GM23248 (cell line): Measurements from ENCODE around the gene LUZP2. TPM values are rescaled to one million over a fixed set of nuclear protein-coding genes. Genes with fewer than 3 reads are reported as not detected.

ENCODE experiments used
- DNase-seq: peaks from one replicate; pipeline ENCODE4 v3.0.0-alpha.2; 2015
- H2AFZ ChIP-seq: fragments of 200-600 bp; sonication (generic); 2 replicates; pipeline ENCODE4 v1.6.1; 2016; ENCODE audit warnings: antibody characterized with exemption
- H3F3A ChIP-seq: fragments of 200-600 bp; sonication (generic); 2 replicates; pipeline ENCODE4 v1.6.1; 2016; ENCODE audit warnings: mild to moderate bottlenecking, antibody characterized with exemption, mixed run types; ENCODE audit not compliant: insufficient read depth
- H3K27ac ChIP-seq: fragments of 200-600 bp; sonication (generic); 2 replicates; pipeline ENCODE4 v1.5.1; 2016; ENCODE audit warnings: mild to moderate bottlenecking
- H3K27me3 ChIP-seq: fragments of 200-600 bp; sonication (generic); replicated peaks from 2 replicates; pipeline ENCODE4 v1.6.1; 2016; ENCODE audit warnings: mild to moderate bottlenecking; ENCODE audit not compliant: insufficient read depth
- H3K36me3 ChIP-seq: fragments of 200-600 bp; sonication (generic); 2 replicates; pipeline ENCODE4 v1.6.1; 2016; ENCODE audit warnings: low read depth, mild to moderate bottlenecking
- H3K4me1 ChIP-seq: fragments of 200-600 bp; sonication (generic); 2 replicates; pipeline ENCODE4 v1.6.1; 2016; ENCODE audit warnings: mild to moderate bottlenecking; ENCODE audit not compliant: insufficient read depth
- H3K4me2 ChIP-seq: fragments of 200-600 bp; sonication (generic); one replicate; pipeline ENCODE4 v1.6.1; 2016; ENCODE audit warnings: mild to moderate bottlenecking; ENCODE audit not compliant: unreplicated experiment
- H3K4me3 ChIP-seq: fragments of 200-600 bp; sonication (generic); 2 replicates; pipeline ENCODE4 v1.5.1; 2016; ENCODE audit warnings: mild to moderate bottlenecking
- H3K79me2 ChIP-seq: fragments of 200-600 bp; sonication (generic); 2 replicates; pipeline ENCODE4 v1.6.1; 2016; ENCODE audit warnings: mild to moderate bottlenecking; ENCODE audit not compliant: insufficient read depth
- H3K9ac ChIP-seq: fragments of 200-600 bp; sonication (generic); 2 replicates; pipeline ENCODE4 v1.6.1; 2016; ENCODE audit warnings: mild to moderate bottlenecking
- H3K9me2 ChIP-seq: fragments of 200-600 bp; sonication (generic); 2 replicates; pipeline ENCODE4 v1.6.1; 2016; ENCODE audit warnings: mixed run types, mild to moderate bottlenecking, moderate library complexity; ENCODE audit not compliant: insufficient read depth
- H3K9me3 ChIP-seq: fragments of 200-600 bp; sonication (generic); one replicate; pipeline ENCODE4 v1.6.1; 2017; ENCODE audit warnings: low read depth
- H4K20me1 ChIP-seq: fragments of 200-600 bp; sonication (generic); 2 replicates; pipeline ENCODE4 v1.6.0; 2016; ENCODE audit not compliant: insufficient read depth
- EZH2 ChIP-seq: fragments of 200-600 bp; sonication (generic); IDR thresholded peaks from 2 replicates; pipeline ENCODE4 v1.6.1; 2018; ENCODE audit warnings: antibody characterized with exemption, mild to moderate bottlenecking; ENCODE audit not compliant: insufficient read depth, poor library complexity, severe bottlenecking
- EZH2phosphoT487 ChIP-seq: fragments of 200-600 bp; sonication (generic); IDR thresholded peaks from 2 replicates; pipeline ENCODE4 v1.6.1; 2018; ENCODE audit warnings: antibody characterized with exemption, moderate library complexity, mild to moderate bottlenecking, low read depth; ENCODE audit not compliant: insufficient read depth
- WGBS, 2 experiments: methylation state at CpG; one replicate each; pipeline ENCODE4 v1.1.6; 2015 to 2017; ENCODE audit warnings: low lambda C conversion rate in 2 of 2, low coverage in 1 of 2; ENCODE audit errors: missing lambda C conversion rate in 2 of 2; 5-methylcytosine and 5-hydroxymethylcytosine counted together
- in situ Hi-C: fragments of 300-500 bp; cut with MboI; formaldehyde crosslinking; loops from 2 replicates; pipeline ENCODE4 v1.15.0; 2020
- polyA plus RNA-seq: library from polyadenylated mRNA; unstranded; fragments of >200 nt; fragmentation: Nextera tagmentation; extraction: Ambion mirVana; gene quantifications from 2 replicates; pipeline ENCODE4 v1.2.1, GENCODE V29; 2016
- total RNA-seq: library from RNA; depleted of rRNA; stranded (reverse); fragments of >200 nt; shearing (Covaris generic); gene quantifications from 2 replicates; pipeline ENCODE4 v1.2.3, GENCODE V29; 2014

The LUZP2 gene
- total and polyA plus RNA-seq, 2 experiments from 2014 or later = not detected

DNA sequence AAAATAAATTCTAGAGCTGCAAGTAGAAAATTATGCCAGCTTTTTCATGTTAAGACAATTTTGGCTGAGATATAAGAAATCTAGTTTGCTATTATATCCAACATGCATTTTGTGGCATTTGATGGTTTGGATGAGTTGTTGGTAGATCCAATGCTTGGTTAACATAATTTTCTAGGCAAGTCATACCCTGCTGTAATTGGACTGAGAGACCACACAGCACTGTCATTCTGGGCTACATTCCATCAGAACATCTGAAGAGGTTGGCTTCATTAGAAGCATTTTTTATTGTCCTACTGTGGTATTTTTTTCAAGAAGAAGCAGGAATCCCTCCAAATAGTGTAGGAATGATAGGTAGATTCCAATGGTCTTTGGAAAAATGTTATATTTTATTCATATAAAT is 561.0 kb downstream of the LUZP2 start:
- Histone ChIP-seq H4K20me1 (no peaks in the 10 kb centered on the region), H3K36me3 (no peaks in the 10 kb centered on the region), H3K27ac (no peak overlapping the region), H3K79me2 (no peaks in the 10 kb centered on the region), H3K4me3 (no peak overlapping the region), H3K4me2 (no peak overlapping the region), H3K9me3 (no peaks in the 10 kb centered on the region), H3K4me1 (no peaks in the 10 kb centered on the region), H3K9me2 (no peaks in the 10 kb centered on the region), H2AFZ (no peak overlapping the region), H3K9ac (no peak overlapping the region), H3F3A (no peaks in the 10 kb centered on the region), H3K27me3 (no peaks in the 10 kb centered on the region)
- TF ChIP-seq EZH2 = no peak
- TF ChIP-seq EZH2phosphoT487 = no peak
- in situ Hi-C loops = no loop called here
- DNase-seq = no peak

DNA sequence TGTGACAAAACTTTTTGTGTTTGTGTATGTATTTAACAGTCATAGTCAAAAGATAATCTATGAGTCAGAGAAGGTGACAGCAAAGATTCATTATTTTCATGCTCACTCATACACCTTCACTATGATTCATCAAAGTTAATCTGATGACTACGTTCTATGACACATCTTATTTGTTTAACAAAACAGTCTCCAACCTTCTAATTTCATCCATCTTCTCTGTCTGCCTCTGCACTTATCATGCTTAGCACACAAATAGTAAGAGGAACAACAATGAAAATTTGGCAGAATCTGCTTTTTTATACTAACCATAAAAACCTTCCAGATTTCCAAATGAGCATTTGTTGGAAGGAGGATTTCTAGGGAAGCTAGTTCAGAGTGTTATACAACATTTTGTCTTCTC is 568.9 kb downstream of the LUZP2 start:
- H3K9ac ChIP-seq = no peak overlapping the region
- no peaks in the 10 kb centered on the region for H3K79me2 ChIP-seq
- TF ChIP-seq EZH2 = no peak
- no peak for TF ChIP-seq EZH2phosphoT487
- 0 to 3% methylated on average over 1 of the region's 1 CpG for WGBS, 2 experiments
- H3K36me3 ChIP-seq = no peaks in the 10 kb centered on the region
- H3K4me3 ChIP-seq = no peak overlapping the region
- no peaks in the 10 kb centered on the region for H3K27me3 ChIP-seq
- no peak overlapping the region for H3K4me2 ChIP-seq
- no peaks in the 10 kb centered on the region for H3F3A ChIP-seq
- H3K4me1 ChIP-seq = no peaks in the 10 kb centered on the region
- H4K20me1 ChIP-seq = no peaks in the 10 kb centered on the region
- no peak overlapping the region for H2AFZ ChIP-seq
- DNase-seq = peak; percentile 1
- no peak overlapping the region for H3K27ac ChIP-seq
- in situ Hi-C loops = no loop called here
- peaks cover 3% of the 10 kb centered on the region for H3K9me3 ChIP-seq
- no peaks in the 10 kb centered on the region for H3K9me2 ChIP-seq

- WGBS, 2 experiments = 14 to 19% methylated on average over 2 of the region's 2 CpGs
- in situ Hi-C loops = no loop called here
Measured at GRCh38 chr11:25066706-25067105, 569.9 kb downstream of the LUZP2 start.

GRCh38 chr11:25068451-25068850 is 571.6 kb downstream of the LUZP2 start:
- H3K9me3 ChIP-seq = peaks cover 3% of the 10 kb centered on the region
- H3K9ac ChIP-seq = no peak overlapping the region
- H3K36me3 ChIP-seq = no peaks in the 10 kb centered on the region
- in situ Hi-C loops = no loop called here
- H2AFZ ChIP-seq = no peak overlapping the region
- no peak for DNase-seq
- no peaks in the 10 kb centered on the region for H3K79me2 ChIP-seq
- TF ChIP-seq EZH2 = no peak
- TF ChIP-seq EZH2phosphoT487 = no peak
- H3K4me1 ChIP-seq = no peaks in the 10 kb centered on the region
- H3K4me2 ChIP-seq = no peak overlapping the region
- H3K27ac ChIP-seq = no peak overlapping the region
- WGBS, 2 experiments = 34 to 35% methylated on average over 4 of the region's 4 CpGs
- H3K27me3 ChIP-seq = no peaks in the 10 kb centered on the region
- H3K9me2 ChIP-seq = no peaks in the 10 kb centered on the region
- H3F3A ChIP-seq = no peaks in the 10 kb centered on the region
- H4K20me1 ChIP-seq = no peaks in the 10 kb centered on the region
- H3K4me3 ChIP-seq = no peak overlapping the region

More at GRCh38 chr11:25066706-25067105, 569.9 kb downstream of the LUZP2 start:
- H3K4me1 ChIP-seq = no peaks in the 10 kb centered on the region
- H3K9ac ChIP-seq = no peak overlapping the region
- no peaks in the 10 kb centered on the region for H3F3A ChIP-seq
- H3K79me2 ChIP-seq = no peaks in the 10 kb centered on the region
- H3K4me3 ChIP-seq = no peak overlapping the region
- peaks cover 3% of the 10 kb centered on the region for H3K9me3 ChIP-seq
- TF ChIP-seq EZH2 = no peak
- no peak for TF ChIP-seq EZH2phosphoT487
- H2AFZ ChIP-seq = no peak overlapping the region
- H3K27me3 ChIP-seq = no peaks in the 10 kb centered on the region
- no peak overlapping the region for H3K27ac ChIP-seq
- no peaks in the 10 kb centered on the region for H3K9me2 ChIP-seq
- no peak for DNase-seq
- no peak overlapping the region for H3K4me2 ChIP-seq
- H3K36me3 ChIP-seq = no peaks in the 10 kb centered on the region
- no peaks in the 10 kb centered on the region for H4K20me1 ChIP-seq
